ENCODE results near the gene BTD.

BTD gene

DNA sequence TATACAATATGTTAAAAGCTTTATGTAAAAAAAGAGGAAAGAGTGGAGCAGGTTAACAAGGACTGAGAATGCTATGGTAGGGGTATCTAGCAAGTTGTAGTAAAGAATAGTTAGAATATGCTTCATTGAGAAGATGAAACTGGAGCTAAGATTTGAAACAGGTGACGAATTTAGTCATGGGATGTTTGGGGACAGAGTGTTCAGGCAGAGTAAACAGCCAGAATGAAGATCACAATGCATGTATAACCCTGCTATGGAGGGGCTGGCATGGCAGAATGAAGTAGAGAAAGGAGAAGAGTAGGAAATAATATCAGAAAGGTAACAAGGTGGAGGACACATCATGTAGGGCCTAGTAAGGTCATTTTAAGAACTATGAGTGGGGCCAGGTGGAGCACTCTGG is 72.0 kb downstream of the BTD start:
- no peak for DNase-seq

DNA sequence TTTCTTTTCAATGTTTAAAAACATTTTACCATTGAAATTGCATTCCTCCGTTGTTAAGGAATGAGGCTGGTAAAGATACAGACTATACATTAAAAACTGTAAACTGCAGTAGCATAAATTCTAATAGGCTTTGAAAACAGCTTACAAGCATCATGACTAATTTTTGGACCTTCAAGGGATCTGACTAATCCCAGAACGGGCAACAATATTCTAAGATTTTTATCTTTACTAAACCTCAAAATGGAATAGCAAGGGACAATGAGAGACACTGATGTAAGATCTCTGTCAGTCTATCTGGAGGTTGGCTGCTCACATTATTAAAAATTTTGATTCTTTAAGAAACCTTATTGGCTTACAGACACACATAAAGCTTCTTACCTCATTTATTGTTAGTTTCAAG is 74.7 kb downstream of the BTD start:
- no peak for DNase-seq

DNA sequence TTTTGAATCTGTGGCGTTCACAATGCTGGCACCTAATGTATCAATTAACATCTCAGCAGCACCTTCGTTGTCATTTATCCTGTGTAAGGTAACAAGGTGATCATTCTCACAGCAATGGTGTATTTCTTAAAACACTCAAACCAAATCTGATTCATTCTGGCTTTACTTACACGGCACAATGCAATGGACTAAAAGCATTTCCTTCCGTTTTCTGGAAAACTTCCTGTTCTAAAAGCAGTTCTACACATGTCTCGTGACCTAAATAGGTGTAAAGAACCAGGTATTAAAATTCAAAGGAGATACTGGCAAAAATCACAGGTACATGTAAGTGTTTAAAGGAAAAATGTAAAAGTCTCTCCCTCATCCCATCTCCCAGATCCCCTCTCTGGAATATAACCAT is 77.8 kb downstream of the BTD start:
- DNase-seq, result no peak

DNA sequence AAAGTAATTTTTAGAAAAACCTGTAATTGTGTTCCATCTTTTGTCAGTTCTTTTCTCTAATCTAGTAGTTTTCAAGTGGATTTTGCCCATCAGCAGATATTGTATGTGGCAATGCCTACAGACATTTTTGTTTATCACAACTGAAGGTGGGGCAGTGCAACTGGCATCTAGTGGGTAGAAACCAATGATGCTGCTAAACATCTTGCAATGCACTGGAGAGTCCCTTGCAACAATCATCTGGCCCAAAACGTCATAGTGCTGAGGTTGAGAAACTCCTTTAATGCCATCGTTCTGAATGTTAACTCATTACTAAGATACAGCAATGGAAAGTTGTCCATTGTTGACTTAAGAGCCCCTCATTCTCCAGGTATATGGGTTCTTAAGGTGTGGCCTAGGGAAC is 80.1 kb downstream of the BTD start:
- no peak for DNase-seq

DNA sequence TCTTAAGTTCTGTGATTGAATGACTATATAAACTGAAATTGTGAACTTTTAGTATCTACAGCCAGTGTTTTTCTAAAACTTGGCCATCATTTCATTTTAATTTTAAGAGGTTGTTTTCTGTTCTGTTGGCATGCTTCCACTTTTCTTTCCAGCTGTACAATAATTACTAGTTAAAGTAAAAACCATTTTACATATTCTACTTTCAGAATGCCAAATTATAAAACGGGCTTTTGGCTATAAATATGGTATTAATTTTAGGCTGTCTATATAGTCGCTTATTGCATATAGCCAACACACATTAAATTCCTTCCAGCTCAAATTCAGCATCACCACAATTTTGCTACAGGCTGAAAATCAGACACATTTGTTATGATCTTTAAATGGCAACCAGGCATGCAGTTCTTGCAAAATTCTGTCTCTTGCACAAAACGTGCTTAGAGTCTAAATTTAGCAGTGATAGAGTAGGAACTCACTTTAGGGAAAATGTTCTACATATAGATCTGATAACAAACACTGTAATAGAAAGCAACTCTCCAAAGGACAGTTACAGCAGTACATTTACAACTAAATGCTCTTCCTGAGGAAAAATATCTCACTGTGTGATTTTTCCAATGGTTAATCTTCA is 81.1 kb downstream of the BTD start:
- DNase-seq, result no peak

DNA sequence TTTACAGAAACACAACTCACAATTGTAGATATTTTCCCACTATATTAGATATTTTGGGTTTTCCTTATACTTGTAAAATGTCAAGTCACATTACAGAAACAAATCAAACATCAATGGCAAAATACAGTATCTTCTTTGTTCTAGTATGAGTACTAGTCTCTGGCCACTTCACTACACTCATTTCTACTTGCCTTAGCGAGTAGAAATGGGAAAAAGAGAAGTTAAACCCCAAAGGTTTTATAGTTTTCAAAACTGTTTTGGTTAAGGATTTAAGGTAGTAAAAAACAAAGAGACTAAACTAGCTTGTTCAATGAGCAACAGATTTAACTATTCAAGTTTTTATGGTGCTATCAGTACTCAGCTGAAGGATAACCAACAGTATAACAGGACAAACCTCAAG is 81.7 kb downstream of the BTD start:
- DNase-seq, result no peak

DNA sequence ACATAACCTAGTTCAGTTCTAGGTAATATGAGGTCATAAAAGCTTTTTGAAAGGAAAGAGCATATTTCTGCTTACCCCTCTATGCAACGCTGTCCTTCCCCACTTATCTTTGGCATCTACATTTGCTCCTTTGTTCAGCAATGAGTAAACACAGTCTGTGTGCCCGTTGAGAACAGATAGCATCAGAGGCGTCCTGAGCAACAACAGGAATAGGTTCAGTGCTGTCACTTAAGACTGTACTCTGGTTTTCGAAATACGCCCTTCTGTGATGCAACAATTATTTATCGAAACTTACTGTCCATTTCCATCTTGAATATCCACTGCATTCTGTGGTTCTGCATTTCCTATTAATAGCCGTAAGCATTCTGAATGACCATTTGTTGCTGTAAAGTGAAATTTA is 84.4 kb downstream of the BTD start:
- no peak for DNase-seq

DNA sequence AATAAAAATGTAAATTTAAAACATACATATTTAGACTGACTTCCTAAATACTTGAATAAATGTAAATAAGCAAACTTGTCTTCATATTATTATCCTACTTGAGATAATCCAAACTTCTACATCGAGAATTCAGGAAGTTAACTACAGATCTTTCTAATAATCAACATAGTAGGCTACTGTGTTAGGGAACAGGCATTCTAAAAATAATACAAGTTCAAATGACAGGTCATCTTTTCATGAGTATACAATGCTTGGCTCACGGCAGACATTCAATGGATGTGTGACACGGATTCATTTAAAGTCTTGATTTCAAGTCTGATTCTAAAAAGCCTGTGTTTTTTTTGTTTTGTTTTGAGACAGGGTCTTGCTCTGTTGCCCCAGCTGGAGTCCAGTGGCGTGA is 88.7 kb downstream of the BTD start:
- no peak for DNase-seq

DNA sequence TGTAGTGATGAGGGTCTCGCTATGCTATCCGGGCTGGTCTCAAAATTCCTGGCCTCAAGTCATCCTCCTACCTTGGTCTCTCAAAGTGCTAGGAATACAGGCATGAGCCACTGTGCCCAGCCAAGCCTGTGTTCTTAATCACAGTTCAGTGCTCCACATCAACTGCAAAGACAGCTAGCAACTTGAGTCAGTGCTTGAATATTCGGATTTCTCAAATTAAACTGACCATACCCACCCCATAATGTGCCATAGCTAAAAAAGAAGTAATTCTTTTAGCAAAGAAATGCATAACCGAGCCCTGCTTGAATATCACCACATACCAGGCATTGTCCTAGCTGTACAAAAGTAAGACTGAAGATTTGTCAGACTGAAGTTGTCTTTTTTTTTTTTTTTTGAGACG is 89.2 kb downstream of the BTD start:
- DNase-seq, result no peak

DNA sequence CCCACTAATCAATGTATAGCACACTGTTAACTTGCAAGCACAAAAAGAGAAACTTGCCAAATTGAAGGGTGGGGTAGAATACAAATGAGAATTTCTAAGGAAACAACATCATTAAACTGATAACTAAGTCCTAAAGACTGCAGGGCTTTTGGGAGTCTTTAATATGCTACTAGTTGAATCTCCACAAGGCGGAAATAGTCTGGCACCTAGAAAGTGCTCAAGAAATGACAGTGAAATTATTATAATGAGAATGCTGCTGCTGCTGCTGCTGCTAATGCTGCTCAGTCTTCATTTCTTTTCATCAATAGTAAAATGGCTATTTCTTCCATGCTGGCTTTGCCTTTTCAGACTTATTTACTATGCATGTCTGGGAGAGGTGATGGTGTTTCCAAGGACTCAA is 91.8 kb downstream of the BTD start:
- no peak for DNase-seq

DNA sequence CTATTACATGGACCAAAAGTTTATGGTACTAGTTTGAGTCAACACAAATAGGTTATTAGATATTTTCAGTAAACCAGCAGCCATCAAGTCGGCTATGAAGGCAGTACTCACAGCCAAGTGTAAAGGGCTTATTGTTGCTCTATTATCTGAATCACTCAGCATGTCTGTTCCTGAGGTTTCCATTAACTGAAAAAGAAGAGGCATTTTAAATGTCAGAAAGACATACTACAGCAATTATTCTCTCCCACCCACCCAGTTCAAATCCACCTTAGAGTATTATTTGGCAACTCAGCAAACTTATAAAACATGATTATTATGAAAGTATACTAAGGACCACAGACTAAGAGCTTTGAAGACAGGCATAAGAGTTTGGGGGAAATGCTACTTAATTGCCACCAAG is 93.1 kb downstream of the BTD start:
- no peak for DNase-seq

All from KG1 (cell line).